SKM-1 treated with dmso at 0.1 percent for 144 hours (cell line): Measurements from ENCODE around the gene BTF3.

Experiments
- DNase-seq: peaks from one replicate; lab custom pipeline; 2025; ENCODE audit not compliant: unreplicated experiment; lab: John Stamatoyannopoulos, UW

BTF3 gene

GRCh38 chr5:73522989-73523388, 24.7 kb downstream of the BTF3 start:
- DNase-seq, result no peak

- DNase-seq, result no peak
Measured at GRCh38 chr5:73523861-73524260, 25.6 kb downstream of the BTF3 start.

- DNase-seq, result no peak
Measured at GRCh38 chr5:73525606-73526203, 27.5 kb downstream of the BTF3 start.

GRCh38 chr5:73528248-73528647, 30.0 kb downstream of the BTF3 start:
- no peak for DNase-seq

- no peak for DNase-seq
Measured at GRCh38 chr5:73529081-73529480, 30.8 kb downstream of the BTF3 start.

GRCh38 chr5:73531356-73531755, 33.1 kb downstream of the BTF3 start:
- no peak for DNase-seq

- no peak for DNase-seq
Measured at GRCh38 chr5:73532195-73532594, 34.0 kb downstream of the BTF3 start.

- no peak for DNase-seq
Measured at GRCh38 chr5:73534011-73534644, 35.9 kb downstream of the BTF3 start.

GRCh38 chr5:73534971-73535370, 36.7 kb downstream of the BTF3 start:
- DNase-seq, result no peak

GRCh38 chr5:73539730-73540129, 41.5 kb downstream of the BTF3 start:
- DNase-seq, result no peak

GRCh38 chr5:73540192-73540591, 42.0 kb downstream of the BTF3 start:
- no peak for DNase-seq

- DNase-seq, result no peak
Measured at GRCh38 chr5:73542020-73542419, 43.8 kb downstream of the BTF3 start.

GRCh38 chr5:73544429-73545402, 46.5 kb downstream of the BTF3 start:
- no peak for DNase-seq

GRCh38 chr5:73545403-73545779, 47.1 kb downstream of the BTF3 start:
- DNase-seq, result no peak

- no peak for DNase-seq
Measured at GRCh38 chr5:73550016-73550415, 51.8 kb downstream of the BTF3 start.

GRCh38 chr5:73552642-73553041, 54.4 kb downstream of the BTF3 start:
- DNase-seq, result no peak
